ENCODE measurements around the gene PDRG1.
"Not testable (repeated sequence)": the region's sequence is repeated elsewhere in the genome, so short reads cannot be mapped to it uniquely, and the experiment has no call there.

PDRG1 gene

GRCh38 chr20:31936420-31936819 is 15.4 kb downstream of the PDRG1 start:
- no peak overlapping the region for H3K4me3 ChIP-seq (ENCODE audit: low read depth, low read length)

GRCh38 chr20:31934968-31935764 is 16.7 kb downstream of the PDRG1 start:
- H3K4me3 ChIP-seq (ENCODE audit: low read depth, low read length) = no peak overlapping the region
- no peak for TF ChIP-seq CTCF (IDR thresholded peaks at IDR 0.05; ENCODE audit: low read depth, low read length)

More at GRCh38 chr20:31936420-31936819, 15.4 kb downstream of the PDRG1 start:
- no peak for TF ChIP-seq CTCF (IDR thresholded peaks at IDR 0.05; ENCODE audit: low read depth, low read length)

DNA sequence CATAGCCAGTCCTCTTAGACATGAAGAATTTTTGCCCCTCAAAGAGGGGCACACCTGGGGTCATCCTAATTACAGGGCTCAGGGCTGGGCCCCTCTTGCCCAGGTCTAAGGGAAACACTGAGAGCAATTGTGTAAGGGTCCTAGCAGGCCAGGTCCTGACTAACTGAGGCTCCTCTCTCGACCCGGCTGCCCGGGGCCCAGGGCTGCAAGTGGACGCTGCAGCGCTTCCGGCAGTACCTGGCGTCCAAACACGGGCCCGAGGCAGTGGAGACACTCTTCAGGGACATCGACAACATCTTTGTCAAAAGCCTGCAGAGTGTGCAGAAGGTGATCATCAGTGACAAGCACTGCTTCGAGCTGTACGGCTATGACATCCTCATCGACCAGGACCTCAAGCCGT is 17.4 kb downstream of the PDRG1 start:
- no peak overlapping the region for H3K4me3 ChIP-seq (ENCODE audit: low read depth, low read length)
- TF ChIP-seq CTCF (IDR thresholded peaks at IDR 0.05; ENCODE audit: low read depth, low read length) = no peak

DNA sequence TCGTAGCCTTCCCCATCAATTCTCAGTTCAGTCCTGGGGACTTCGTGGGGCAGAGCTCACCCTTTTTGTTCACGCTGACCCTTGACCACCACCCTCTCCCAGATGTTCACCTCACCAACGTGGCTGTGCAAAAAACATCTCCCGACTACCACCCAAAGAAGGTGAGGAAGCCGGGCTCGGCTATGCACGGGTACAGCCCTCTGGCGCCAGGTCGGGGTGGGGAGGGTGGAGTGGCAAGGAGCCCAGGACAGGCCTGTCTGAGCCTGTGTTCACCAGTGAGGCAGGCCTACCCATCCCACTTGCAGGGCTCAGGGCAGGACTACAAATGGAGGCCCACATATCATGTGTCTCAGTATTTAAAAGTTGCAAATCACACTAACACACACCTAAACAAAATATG is 18.1 kb downstream of the PDRG1 start:
- no peak overlapping the region for H3K4me3 ChIP-seq (ENCODE audit: low read depth, low read length)
- no peak for TF ChIP-seq CTCF (IDR thresholded peaks at IDR 0.05; ENCODE audit: low read depth, low read length)

- no peak overlapping the region for H3K4me3 ChIP-seq (ENCODE audit: low read depth, low read length)
- TF ChIP-seq CTCF (IDR thresholded peaks at IDR 0.05; ENCODE audit: low read depth, low read length) = no peak
Measured at GRCh38 chr20:31930779-31931178, 21.1 kb downstream of the PDRG1 start.

DNA sequence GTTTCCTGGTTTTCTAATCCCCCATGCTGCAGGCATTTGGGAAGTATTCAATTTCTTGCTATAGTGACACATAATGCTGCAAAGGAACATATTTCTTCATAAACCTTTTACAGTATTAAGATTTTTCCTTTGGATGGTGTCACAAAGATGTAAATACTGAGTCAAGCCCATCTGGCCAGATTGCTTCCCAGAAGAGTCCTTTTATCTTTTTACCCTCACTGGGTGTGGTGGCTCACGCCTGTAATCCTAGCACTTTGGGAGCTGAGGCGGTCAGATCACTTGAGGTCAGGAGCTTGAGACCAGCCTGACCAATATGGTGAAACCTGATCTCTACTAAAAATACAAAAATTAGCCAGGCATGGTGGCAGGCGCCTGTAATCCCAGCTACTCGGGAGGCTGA is 22.2 kb downstream of the PDRG1 start:
- H3K4me3 ChIP-seq (ENCODE audit: low read depth, low read length) = not testable (repeated sequence)

- TF ChIP-seq CTCF (IDR thresholded peaks at IDR 0.05; ENCODE audit: low read depth, low read length) = no peak
- no peak overlapping the region for H3K4me3 ChIP-seq (ENCODE audit: low read depth, low read length)
Measured at GRCh38 chr20:31927627-31928159, 24.2 kb downstream of the PDRG1 start.
